Ovary (tissue), 3 donors: ENCODE data around the gene OR2V1.

ENCODE experiments used
- EP300 ChIP-seq: sonication (generic); formaldehyde crosslinking; IDR thresholded peaks from one replicate; pipeline ENCODE4 v1.6.1; 2017; ENCODE audit warnings: antibody characterized with exemption
- POLR2A ChIP-seq: fragments of 450-650 bp; IDR thresholded peaks from one replicate; pipeline ENCODE4 v1.6.1; 2017; ENCODE audit warnings: antibody characterized with exemption, mild to moderate bottlenecking, moderate library complexity
- TF ChIP-seq, protein P1 (sequence below), 3 donors: fragments of 450-650 bp in 2 of 3; fragments of 200-600 bp in 1 of 3; IDR thresholded peaks; one replicate each; pipeline versions ENCODE4 v1.5.1 to v1.8.0; 2016 to 2022; ENCODE audit warnings: antibody characterized with exemption in 3 of 3, mild to moderate bottlenecking in 1 of 3
- donor health status: DM: no; HTN: no; CAD: no.

- TF ChIP-seq, protein P1, sequence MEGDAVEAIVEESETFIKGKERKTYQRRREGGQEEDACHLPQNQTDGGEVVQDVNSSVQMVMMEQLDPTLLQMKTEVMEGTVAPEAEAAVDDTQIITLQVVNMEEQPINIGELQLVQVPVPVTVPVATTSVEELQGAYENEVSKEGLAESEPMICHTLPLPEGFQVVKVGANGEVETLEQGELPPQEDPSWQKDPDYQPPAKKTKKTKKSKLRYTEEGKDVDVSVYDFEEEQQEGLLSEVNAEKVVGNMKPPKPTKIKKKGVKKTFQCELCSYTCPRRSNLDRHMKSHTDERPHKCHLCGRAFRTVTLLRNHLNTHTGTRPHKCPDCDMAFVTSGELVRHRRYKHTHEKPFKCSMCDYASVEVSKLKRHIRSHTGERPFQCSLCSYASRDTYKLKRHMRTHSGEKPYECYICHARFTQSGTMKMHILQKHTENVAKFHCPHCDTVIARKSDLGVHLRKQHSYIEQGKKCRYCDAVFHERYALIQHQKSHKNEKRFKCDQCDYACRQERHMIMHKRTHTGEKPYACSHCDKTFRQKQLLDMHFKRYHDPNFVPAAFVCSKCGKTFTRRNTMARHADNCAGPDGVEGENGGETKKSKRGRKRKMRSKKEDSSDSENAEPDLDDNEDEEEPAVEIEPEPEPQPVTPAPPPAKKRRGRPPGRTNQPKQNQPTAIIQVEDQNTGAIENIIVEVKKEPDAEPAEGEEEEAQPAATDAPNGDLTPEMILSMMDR (IDR thresholded peaks at IDR 0.05), result no peak
- TF ChIP-seq POLR2A (no peak), EP300 (no peak)
Measured at GRCh38 chr5:181114284-181114843, 16.6 kb downstream of the OR2V1 start.
